Caco-2 (cell line): ENCODE results near the gene AKIRIN2. TPM values are rescaled to one million over a fixed set of nuclear protein-coding genes. Genes with fewer than 3 reads are reported as not detected.

Source experiments
- BruUV-seq: library from RNA; stranded (reverse); fragments of 400-500 nt; replicated peaks from 2 replicates; lab custom pipeline; 2021; lab: Mats Ljungman, UMichigan
- CTCF ChIA-PET: fragments of 300-600 bp; sonication (Branson Sonifier 250); formaldehyde crosslinking; loops from one replicate; lab custom pipeline; 2022; ENCODE audit warnings: antibody characterized with exemption; lab: Charles Lee
- POLR2A ChIA-PET: fragments of 300-600 bp; sonication (Branson Sonifier 250); formaldehyde crosslinking; loops from one replicate; lab custom pipeline; 2022; ENCODE audit warnings: antibody characterized with exemption; lab: Charles Lee
- DNase-seq, 2 experiments: peaks; one replicate each; pipeline versions ENCODE4 v3.0.0 to v3.0.0-alpha.2; 2020 to 2022
- H3K27me3 ChIP-seq: replicated peaks from 2 replicates; pipeline ENCODE4 v1.6.0; 2011; ENCODE audit warnings: low read length; ENCODE audit not compliant: control insufficient read depth, insufficient read depth
- H3K36me3 ChIP-seq: 2 replicates; pipeline ENCODE4 v1.5.1; 2011; ENCODE audit warnings: low read length; ENCODE audit not compliant: control insufficient read depth, insufficient read depth
- H3K4me1 ChIP-seq: fragments of 250-450 bp; sonication (Bioruptor Pico); 2 replicates; pipeline ENCODE4 v1.5.1; 2020; ENCODE audit warnings: mild to moderate bottlenecking
- H3K4me3 ChIP-seq: 2 replicates; pipeline ENCODE4 v1.5.1; 2011; ENCODE audit warnings: low read depth, mild to moderate bottlenecking, control low read depth, low read length
- H3K9me3 ChIP-seq: fragments of 250-450 bp; sonication (Bioruptor Pico); 2 replicates; pipeline ENCODE4 v1.5.1; 2020; ENCODE audit warnings: mild to moderate bottlenecking, moderate library complexity
- H3K27ac Mint-ChIP-seq: one replicate; pipeline ENCODE4 v1.8.0; 2022; ENCODE audit warnings: mixed read lengths; ENCODE audit not compliant: unreplicated experiment
- H3K27me3 Mint-ChIP-seq: one replicate; pipeline ENCODE4 v1.8.0; 2022; ENCODE audit warnings: mixed read lengths; ENCODE audit not compliant: insufficient read depth, unreplicated experiment
- H3K36me3 Mint-ChIP-seq: one replicate; pipeline ENCODE4 v1.8.0; 2022; ENCODE audit warnings: mild to moderate bottlenecking, mixed read lengths; ENCODE audit not compliant: insufficient read depth, unreplicated experiment
- H3K4me1 Mint-ChIP-seq: one replicate; pipeline ENCODE4 v1.8.0; 2022; ENCODE audit warnings: low read depth, mixed read lengths; ENCODE audit not compliant: unreplicated experiment
- H3K4me3 Mint-ChIP-seq: one replicate; pipeline ENCODE4 v1.8.0; 2022; ENCODE audit warnings: mild to moderate bottlenecking, moderate library complexity, mixed read lengths; ENCODE audit not compliant: unreplicated experiment
- H3K9me3 Mint-ChIP-seq: one replicate; pipeline ENCODE4 v1.8.0; 2022; ENCODE audit warnings: mixed read lengths; ENCODE audit not compliant: unreplicated experiment
- CTCF ChIP-seq, 2 experiments: fragments of 200-600 bp in 1 of 2; IDR thresholded peaks; 1 replicate in 1 of 2; 2 replicates in 1 of 2; pipeline versions ENCODE4 v1.5.1 to v1.8.0; 2011 to 2022; ENCODE audit warnings: antibody characterized with exemption in 1 of 2, control low read depth in 1 of 2, inconsistent platforms in 1 of 2, low read depth in 1 of 2, low read length in 1 of 2, mild to moderate bottlenecking in 1 of 2, moderate library complexity in 1 of 2; ENCODE audit not compliant: insufficient read depth in 1 of 2, severe bottlenecking in 1 of 2, unreplicated experiment in 1 of 2
- intact Hi-C: fragments of 100-400 bp; cut with micrococcal nuclease; formaldehyde crosslinking; loops from one replicate; pipeline ENCODE4 v1.10.0; 2022; ENCODE audit not compliant: unreplicated experiment
- total RNA-seq: library from RNA; stranded (reverse); gene quantifications from 2 replicates; pipeline ENCODE4 v1.2.3, GENCODE V29; 2022

The AKIRIN2 gene
- total RNA-seq, 1 experiment from 2014 or later = 51.3 TPM

- CTCF ChIA-PET = no interaction called here
- Histone ChIP-seq H3K4me3 (no peak overlapping the region), H3K4me1 (peaks cover 31% of the 10 kb centered on the region), H3K9me3 (no peaks in the 10 kb centered on the region), H3K36me3 (peaks cover 2% of the 10 kb centered on the region; the same call in 1 of the 2 replicates), H3K27me3 (no peaks in the 10 kb centered on the region)
- H3K27me3 Mint-ChIP-seq = no peaks in the 10 kb centered on the region
- no TSS peak for BruUV-seq
- H3K27ac Mint-ChIP-seq = peak overlapping the region; percentile 82
- H3K4me3 Mint-ChIP-seq = no peak overlapping the region
- no peaks in the 10 kb centered on the region for H3K9me3 Mint-ChIP-seq
- POLR2A ChIA-PET = no interaction called here
- no peak for TF ChIP-seq CTCF (IDR thresholded peaks at IDR 0.05; ENCODE audit: insufficient read depth in 1 of 2, low read depth in 1 of 2, low read length in 1 of 2, severe bottlenecking in 1 of 2, unreplicated experiment in 1 of 2)
- intact Hi-C loops = loop anchor here (5.0 kb wide), 1 partner anchor 125 kb away; no protein-coding TSS in a partner anchor
- DNase-seq = no peak
- peaks cover 21% of the 10 kb centered on the region for H3K4me1 Mint-ChIP-seq
- H3K36me3 Mint-ChIP-seq = peaks cover 84% of the 10 kb centered on the region
Measured at GRCh38 chr6:87672641-87673040, 29.4 kb downstream of the AKIRIN2 start.

GRCh38 chr6:87671555-87672029 is 30.4 kb downstream of the AKIRIN2 start:
- no peaks in the 10 kb centered on the region for H3K27me3 ChIP-seq
- Mint-ChIP-seq H3K36me3 (peaks cover 83% of the 10 kb centered on the region), H3K4me1 (peaks cover 21% of the 10 kb centered on the region), H3K27me3 (no peaks in the 10 kb centered on the region), H3K4me3 (peak overlapping the region; percentile 9), H3K27ac (peak overlapping the region; percentile 82), H3K9me3 (no peaks in the 10 kb centered on the region)
- no peak overlapping the region for H3K4me3 ChIP-seq
- ChIA-PET POLR2A (no interaction called here), CTCF (interaction anchor here (0.7 kb wide), 1 partner anchor 25 kb away, joined by 3 read pairs; no protein-coding TSS in a partner anchor)
- no peak for TF ChIP-seq CTCF (IDR thresholded peaks at IDR 0.05; ENCODE audit: insufficient read depth in 1 of 2, low read depth in 1 of 2, low read length in 1 of 2, severe bottlenecking in 1 of 2, unreplicated experiment in 1 of 2)
- peaks cover 31% of the 10 kb centered on the region for H3K4me1 ChIP-seq
- intact Hi-C loops = loop anchor here (5.0 kb wide), 1 partner anchor 126 kb away; no protein-coding TSS in a partner anchor
- peaks cover 2% of the 10 kb centered on the region; the same call in 1 of the 2 replicates for H3K36me3 ChIP-seq
- H3K9me3 ChIP-seq = no peaks in the 10 kb centered on the region
- no TSS peak for BruUV-seq
- DNase-seq = peak; percentile 60 to 74

GRCh38 chr6:87670707-87671106 is 31.3 kb downstream of the AKIRIN2 start:
- Mint-ChIP-seq H3K4me1 (peaks cover 21% of the 10 kb centered on the region), H3K27me3 (no peaks in the 10 kb centered on the region), H3K4me3 (no peak overlapping the region), H3K9me3 (no peaks in the 10 kb centered on the region), H3K27ac (peak overlapping the region; percentile 82), H3K36me3 (peaks cover 74% of the 10 kb centered on the region)
- Histone ChIP-seq H3K9me3 (no peaks in the 10 kb centered on the region), H3K36me3 (peaks cover 2% of the 10 kb centered on the region; the same call in 1 of the 2 replicates), H3K27me3 (no peaks in the 10 kb centered on the region), H3K4me3 (no peak overlapping the region), H3K4me1 (peaks cover 31% of the 10 kb centered on the region)
- TF ChIP-seq CTCF (IDR thresholded peaks at IDR 0.05; ENCODE audit: insufficient read depth in 1 of 2, low read depth in 1 of 2, low read length in 1 of 2, severe bottlenecking in 1 of 2, unreplicated experiment in 1 of 2) = no peak
- CTCF ChIA-PET = no interaction called here
- no peak for DNase-seq
- POLR2A ChIA-PET = no interaction called here
- BruUV-seq = no TSS peak
- intact Hi-C loops = loop anchor here (5.0 kb wide), 1 partner anchor 127 kb away; no protein-coding TSS in a partner anchor
